DMS53 treated with DMSO at 0.1 percent for 48 hours (cell line): Measurements from ENCODE around the gene ARID5B.
"Not testable (repeated sequence)": the region's sequence is repeated elsewhere in the genome, so short reads cannot be mapped to it uniquely, and the experiment has no call there.

Experiments
- DNase-seq: peaks from one replicate; lab custom pipeline; 2025; ENCODE audit not compliant: unreplicated experiment; lab: John Stamatoyannopoulos, UW

The ARID5B gene

DNA sequence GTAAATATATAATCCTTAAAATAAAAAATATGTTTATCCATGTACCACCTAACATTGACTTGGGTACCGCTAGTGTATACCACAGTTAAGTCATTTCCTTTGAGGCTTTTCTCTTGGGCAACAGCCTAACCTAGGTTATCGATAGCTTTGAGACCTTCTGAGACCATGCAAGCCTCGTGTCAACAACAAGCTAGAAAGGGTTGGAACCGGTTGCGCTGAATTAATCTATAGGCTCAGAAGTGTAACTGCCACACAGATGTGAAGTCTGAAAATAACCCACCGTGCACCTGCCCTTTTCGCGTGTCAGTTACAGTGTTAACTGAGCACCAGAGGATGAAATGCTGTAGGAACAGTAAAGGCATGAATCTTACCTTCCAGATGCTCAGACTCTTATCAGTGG, 59.8 kb downstream of the ARID5B start:
- DNase-seq = no peak

DNA sequence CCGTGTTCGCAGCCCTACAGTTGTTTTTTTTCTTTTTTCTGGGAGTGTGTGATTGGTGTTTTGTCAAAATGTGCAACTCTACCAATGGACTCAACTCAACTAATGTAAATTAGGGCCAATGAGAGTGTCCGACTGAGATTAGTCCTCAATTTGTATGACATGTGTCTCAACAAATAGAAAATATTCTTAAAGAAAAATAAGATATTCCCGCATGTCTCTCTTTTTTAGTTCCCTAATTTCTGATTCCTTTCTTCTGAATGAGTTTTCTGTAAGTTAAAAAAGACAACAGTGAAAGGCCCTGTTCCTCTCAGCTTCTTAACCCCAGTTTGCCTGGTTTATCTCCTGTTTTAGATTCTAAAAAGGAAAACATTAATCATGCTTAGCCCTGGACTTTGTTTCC, 61.5 kb downstream of the ARID5B start:
- no peak for DNase-seq

DNA sequence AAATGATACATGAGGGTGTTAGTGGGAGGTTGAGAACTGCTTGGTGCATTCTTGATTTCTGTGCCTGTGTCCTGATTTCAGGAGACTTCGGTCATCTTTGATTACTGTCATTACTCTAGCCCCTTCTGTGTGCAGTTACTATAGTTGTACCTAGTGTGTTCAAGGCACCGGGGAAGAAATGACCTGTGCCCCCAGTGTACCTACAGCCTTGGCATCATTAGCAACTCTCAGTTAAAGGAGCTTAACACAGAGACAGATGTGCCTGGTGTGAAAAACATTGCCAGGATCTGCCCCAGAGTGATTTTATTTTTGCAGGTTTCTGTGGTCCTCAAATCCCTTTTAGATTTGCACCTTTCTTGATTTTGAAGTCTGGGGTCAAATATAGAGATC, 62.2 kb downstream of the ARID5B start:
- DNase-seq = no peak

- no peak for DNase-seq
These were observed 62.7 kb downstream of the ARID5B start for GRCh38 chr10:61964059-61964709.

GRCh38 chr10:61964949-61965702, 63.6 kb downstream of the ARID5B start:
- no peak for DNase-seq

- DNase-seq = no peak
These were observed 64.3 kb downstream of the ARID5B start for GRCh38 chr10:61965703-61966395.

GRCh38 chr10:61967298-61967697, 65.8 kb downstream of the ARID5B start:
- DNase-seq = no peak

DNA sequence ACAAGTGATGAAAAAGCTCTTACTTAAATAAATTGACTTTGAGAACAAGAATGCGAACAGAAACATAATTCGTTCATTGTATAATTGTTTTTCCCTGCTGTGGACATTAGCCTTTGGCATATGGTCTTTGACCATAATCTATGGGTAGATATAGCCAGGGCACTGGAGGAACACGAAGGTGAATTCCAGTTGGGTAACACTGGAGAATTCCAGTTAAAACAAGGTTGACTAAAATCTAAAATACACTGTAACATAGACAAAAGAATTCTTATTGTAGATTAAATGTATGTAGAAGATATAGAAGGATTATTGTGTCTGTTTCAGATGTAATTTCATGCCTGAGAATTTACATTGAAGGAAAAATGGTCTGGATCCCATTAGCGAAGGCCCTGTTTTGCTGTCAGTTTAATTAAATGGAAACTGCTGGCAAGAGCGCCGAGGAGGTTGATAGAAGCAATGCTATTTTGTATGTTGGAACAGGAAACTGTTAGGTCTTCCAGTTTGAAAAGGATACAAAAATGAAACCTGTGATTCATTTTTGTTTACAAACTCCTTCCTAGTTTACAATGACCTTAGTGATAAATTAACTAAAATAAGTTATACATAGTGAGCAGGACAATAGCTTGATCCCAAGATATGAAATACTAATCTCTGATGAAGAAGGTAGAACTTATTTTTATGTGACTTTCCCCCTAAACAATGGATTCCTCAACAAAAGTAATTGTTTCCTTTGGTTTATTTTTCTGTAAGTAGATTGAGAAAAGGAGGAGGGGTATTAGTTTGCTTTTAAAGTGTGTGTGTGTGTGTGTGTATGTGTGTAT, 68.9 kb downstream of the ARID5B start:
- no peak for DNase-seq

- DNase-seq = no peak
These were observed 69.5 kb downstream of the ARID5B start for GRCh38 chr10:61971003-61971325.

- no peak for DNase-seq
These were observed 71.7 kb downstream of the ARID5B start for GRCh38 chr10:61973169-61973568.

GRCh38 chr10:61973906-61974305, 72.4 kb downstream of the ARID5B start:
- no peak for DNase-seq

GRCh38 chr10:61974601-61975390, 73.3 kb downstream of the ARID5B start:
- DNase-seq = no peak

DNA sequence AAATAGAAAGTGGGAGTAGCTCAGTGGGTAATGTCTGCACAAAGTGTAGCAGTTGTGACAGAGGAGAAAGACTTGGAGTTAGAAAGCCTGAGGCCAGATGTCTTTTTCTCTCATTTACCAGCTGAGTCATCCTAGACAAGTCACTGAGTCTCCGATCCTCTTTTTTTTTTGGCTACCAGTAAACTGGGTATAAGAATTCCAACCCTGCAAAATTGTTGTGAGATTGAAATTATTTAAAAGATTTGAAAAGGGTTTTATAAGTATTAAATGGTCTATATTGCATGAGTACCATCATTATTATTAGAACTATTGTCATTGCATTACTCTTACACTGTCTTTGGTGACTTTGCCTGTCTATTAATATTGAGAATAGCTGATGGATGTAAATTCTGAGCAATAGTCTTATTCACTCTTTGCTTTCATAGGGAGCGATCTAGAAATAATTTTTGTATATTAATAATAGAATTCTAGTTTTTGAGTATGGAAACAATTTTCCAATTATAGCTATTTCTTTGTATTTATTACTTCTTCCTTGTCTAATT, 74.0 kb downstream of the ARID5B start:
- DNase-seq = no peak

- DNase-seq = not testable (repeated sequence)
These were observed 75.6 kb downstream of the ARID5B start for GRCh38 chr10:61976951-61977721.

DNA sequence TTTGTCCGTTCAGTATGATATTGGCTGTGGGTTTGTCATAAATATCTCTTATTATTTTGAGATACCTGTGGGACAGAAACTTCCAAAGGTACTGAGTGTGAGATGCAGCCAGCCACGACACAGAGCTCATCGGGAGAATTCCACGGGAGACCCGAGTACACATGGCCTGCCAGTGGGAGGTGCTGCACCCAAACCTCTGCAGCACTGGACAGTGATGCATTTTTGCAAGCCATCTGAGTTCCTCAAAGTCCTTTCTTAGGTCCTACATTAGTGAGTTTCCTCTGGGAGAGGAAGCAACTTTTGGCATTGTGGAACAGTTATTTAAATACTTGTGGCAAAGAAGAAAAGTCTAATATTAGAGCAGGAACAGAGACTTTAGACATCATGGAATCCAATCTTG, 77.5 kb downstream of the ARID5B start:
- no peak for DNase-seq

DNA sequence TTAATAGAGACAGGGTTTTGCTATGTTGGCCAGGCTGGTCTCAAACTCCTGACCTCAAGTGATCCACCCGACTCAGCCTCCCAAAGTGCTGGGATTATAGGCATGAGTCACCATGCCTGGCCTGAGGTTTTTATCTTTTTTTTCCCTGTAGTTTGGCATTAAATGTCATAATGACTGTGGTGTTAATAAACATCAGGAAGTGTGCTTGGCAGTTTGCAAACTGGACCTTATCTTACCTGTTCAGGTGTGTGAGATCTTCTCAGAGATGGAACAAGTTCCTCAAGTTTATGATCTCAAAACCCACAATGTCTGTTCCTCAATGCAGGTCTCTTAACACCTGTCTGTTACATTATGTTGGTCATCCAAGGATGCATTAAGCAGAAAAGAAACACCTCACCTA, 80.0 kb downstream of the ARID5B start:
- no peak for DNase-seq

GRCh38 chr10:61983255-61983654, 81.8 kb downstream of the ARID5B start:
- DNase-seq = no peak

DNA sequence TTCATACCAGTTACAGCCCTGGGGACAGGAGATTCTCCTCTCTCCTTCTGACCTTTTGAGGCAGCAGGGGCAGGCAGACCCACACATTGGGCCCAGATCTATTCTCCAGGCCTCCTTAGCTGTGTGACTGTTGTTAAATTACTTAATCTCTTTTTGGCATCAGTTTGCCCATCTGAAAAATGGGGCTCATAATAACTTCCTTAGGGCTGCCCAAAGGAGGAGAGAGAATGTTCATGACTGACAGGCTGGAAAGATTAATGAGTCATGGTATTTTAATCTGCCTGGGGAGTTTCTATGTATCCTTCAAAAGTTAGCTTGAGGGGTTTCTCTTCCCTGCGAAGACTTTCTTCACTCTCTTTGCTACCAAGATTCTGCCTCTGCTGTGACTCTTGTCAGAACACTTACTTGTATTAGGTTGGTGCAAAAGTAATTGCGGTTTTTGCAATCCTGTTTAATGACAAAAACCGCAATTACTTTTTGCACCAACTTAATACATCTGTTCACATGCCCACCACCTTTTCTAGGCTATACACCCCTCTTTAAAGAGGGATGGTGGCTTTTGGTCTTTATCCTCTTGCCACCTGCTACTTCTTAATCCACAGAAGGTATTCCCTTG, 83.4 kb downstream of the ARID5B start:
- DNase-seq = no peak

GRCh38 chr10:61985715-61986114, 84.2 kb downstream of the ARID5B start:
- no peak for DNase-seq
